NCI-H226 (cell line): ENCODE results near the gene MRGPRF.
A peak's percentile ranks its signal among the peaks of the same experiment; 100 is the strongest.

Experiments
- DNase-seq: peaks from one replicate; pipeline ENCODE4 v3.0.0-alpha.2; 2015

The MRGPRF gene

GRCh38 chr11:69013009-69013951 lies at the start of gene MRGPRF:
Gene MRGPRF (minus strand): TSS chr11:69013246. CDS start chr11:69009901, 3,345 bp downstream.
- DNase-seq = peak; percentile 94

GRCh38 chr11:69062169-69062855 lies 49.3 kb upstream of the MRGPRF start:
- no peak for DNase-seq

GRCh38 chr11:69061713-69062053 lies 48.6 kb upstream of the MRGPRF start:
- DNase-seq = no peak

- no peak for DNase-seq
Observed at GRCh38 chr11:69060806-69061712, 48.0 kb upstream of the MRGPRF start.

GRCh38 chr11:69059985-69060384 lies 46.9 kb upstream of the MRGPRF start:
- no peak for DNase-seq

GRCh38 chr11:69059429-69059828 lies 46.4 kb upstream of the MRGPRF start:
- no peak for DNase-seq

- no peak for DNase-seq
Observed at GRCh38 chr11:69058511-69059270, 45.6 kb upstream of the MRGPRF start.

- DNase-seq = no peak
Observed at GRCh38 chr11:69057801-69058200, 44.8 kb upstream of the MRGPRF start.

- DNase-seq = no peak
Observed at GRCh38 chr11:69057236-69057635, 44.2 kb upstream of the MRGPRF start.

- no peak for DNase-seq
Observed at GRCh38 chr11:69055598-69056516, 42.8 kb upstream of the MRGPRF start.

GRCh38 chr11:69055212-69055586 lies 42.2 kb upstream of the MRGPRF start:
- DNase-seq = no peak

GRCh38 chr11:69054397-69055211 lies 41.6 kb upstream of the MRGPRF start:
- no peak for DNase-seq

- DNase-seq = no peak
Observed at GRCh38 chr11:69053546-69054396, 40.7 kb upstream of the MRGPRF start.

- no peak for DNase-seq
Observed at GRCh38 chr11:69053169-69053477, 40.1 kb upstream of the MRGPRF start.

- no peak for DNase-seq
Observed at GRCh38 chr11:69052343-69053168, 39.5 kb upstream of the MRGPRF start.

GRCh38 chr11:69051381-69052342 lies 38.6 kb upstream of the MRGPRF start:
- DNase-seq = no peak
